NOMO-1 treated with DMSO at 0.1 percent for 48 hours (cell line): Measurements from ENCODE around the gene MPL.
"Not testable (repeated sequence)": the region's sequence is repeated elsewhere in the genome, so short reads cannot be mapped to it uniquely, and the experiment has no call there.

Experiments used
- DNase-seq: peaks from one replicate; lab custom pipeline; 2025; ENCODE audit not compliant: unreplicated experiment; lab: John Stamatoyannopoulos, UW

Gene MPL

GRCh38 chr1:43351421-43352350 lies 14.1 kb downstream of the MPL start:
- DNase-seq = no peak

- DNase-seq = no peak
Observed at GRCh38 chr1:43352351-43352705, 14.7 kb downstream of the MPL start.

- no peak for DNase-seq
Observed at GRCh38 chr1:43352881-43353280, 15.3 kb downstream of the MPL start.

- DNase-seq = no peak
Observed at GRCh38 chr1:43354471-43354870, 16.9 kb downstream of the MPL start.

- DNase-seq = no peak
Observed at GRCh38 chr1:43354936-43355335, 17.3 kb downstream of the MPL start.

GRCh38 chr1:43357251-43357650 lies 19.6 kb downstream of the MPL start:
- no peak for DNase-seq

GRCh38 chr1:43358121-43358745 lies 20.6 kb downstream of the MPL start:
- DNase-seq = peak; percentile 52

GRCh38 chr1:43358746-43359693 lies 21.4 kb downstream of the MPL start, which contains the start of gene CDC20:
TSS of gene CDC20 (plus strand) at chr1:43358981. CDS start at chr1:43359216, 235 bp downstream.
- peak; percentile 99 for DNase-seq

GRCh38 chr1:43359696-43360095 lies 22.1 kb downstream of the MPL start:
- DNase-seq = no peak

- DNase-seq = no peak
Observed at GRCh38 chr1:43360616-43361015, 23.0 kb downstream of the MPL start.

- no peak for DNase-seq
Observed at GRCh38 chr1:43363283-43363934, 25.8 kb downstream of the MPL start.

GRCh38 chr1:43363935-43364525 lies 26.4 kb downstream of the MPL start:
- DNase-seq = no peak

GRCh38 chr1:43365678-43366077 lies 28.1 kb downstream of the MPL start:
- DNase-seq = no peak

GRCh38 chr1:43366179-43366578 lies 28.6 kb downstream of the MPL start:
- DNase-seq = no peak

GRCh38 chr1:43366601-43367025 lies 29.0 kb downstream of the MPL start:
- DNase-seq = no peak

- no peak for DNase-seq
Observed at GRCh38 chr1:43367026-43367903, 29.6 kb downstream of the MPL start.

- DNase-seq = peak; percentile 87
Observed at GRCh38 chr1:43367904-43368645, 30.5 kb downstream of the MPL start, which contains the start of gene ELOVL1. TSS of gene ELOVL1 (minus strand) at chr1:43368011. CDS start at chr1:43365609, 2,402 bp downstream.

- DNase-seq = no peak
Observed at GRCh38 chr1:43368646-43369020, 31.0 kb downstream of the MPL start.

GRCh38 chr1:43369779-43370178 lies 32.2 kb downstream of the MPL start:
- DNase-seq = not testable (repeated sequence)
